GM18505 (cell line): ENCODE results near the gene SNHG17.
"Not testable (repeated sequence)": the region's sequence is repeated elsewhere in the genome, so short reads cannot be mapped to it uniquely, and the experiment has no call there.

Experiments used
- ATAC-seq: cut with Tn5 transposase; IDR thresholded peaks from one replicate; pipeline ENCODE4 v1.9.1; 2021; ENCODE audit not compliant: unreplicated experiment
- POLR2A ChIP-seq: IDR thresholded peaks from 4 replicates; pipeline ENCODE4 v1.6.1; 2011; ENCODE audit warnings: borderline replicate concordance; ENCODE audit not compliant: insufficient read depth, insufficient read length; ENCODE audit errors: extremely low read depth

SNHG17 gene

DNA sequence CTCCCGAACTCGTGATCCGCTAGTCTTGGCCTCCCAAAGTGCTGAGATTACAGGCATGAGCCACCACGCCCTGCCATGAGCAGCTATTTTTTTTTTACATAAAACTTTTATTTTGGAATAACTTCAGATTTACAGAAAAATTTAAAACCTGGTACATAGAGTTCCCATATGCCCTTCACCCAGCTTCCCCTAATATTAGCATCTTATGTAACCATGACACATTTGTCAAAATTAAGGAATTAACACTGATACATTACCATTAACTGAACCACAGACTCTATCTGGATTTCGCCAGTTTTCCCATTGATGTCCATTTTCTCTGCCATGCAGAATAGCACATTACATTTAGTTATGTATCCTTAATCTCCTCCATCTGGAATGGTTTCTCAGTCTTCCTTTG is 23.2 kb upstream of the SNHG17 start:
- TF ChIP-seq POLR2A: no peak
- ATAC-seq: no peak

DNA sequence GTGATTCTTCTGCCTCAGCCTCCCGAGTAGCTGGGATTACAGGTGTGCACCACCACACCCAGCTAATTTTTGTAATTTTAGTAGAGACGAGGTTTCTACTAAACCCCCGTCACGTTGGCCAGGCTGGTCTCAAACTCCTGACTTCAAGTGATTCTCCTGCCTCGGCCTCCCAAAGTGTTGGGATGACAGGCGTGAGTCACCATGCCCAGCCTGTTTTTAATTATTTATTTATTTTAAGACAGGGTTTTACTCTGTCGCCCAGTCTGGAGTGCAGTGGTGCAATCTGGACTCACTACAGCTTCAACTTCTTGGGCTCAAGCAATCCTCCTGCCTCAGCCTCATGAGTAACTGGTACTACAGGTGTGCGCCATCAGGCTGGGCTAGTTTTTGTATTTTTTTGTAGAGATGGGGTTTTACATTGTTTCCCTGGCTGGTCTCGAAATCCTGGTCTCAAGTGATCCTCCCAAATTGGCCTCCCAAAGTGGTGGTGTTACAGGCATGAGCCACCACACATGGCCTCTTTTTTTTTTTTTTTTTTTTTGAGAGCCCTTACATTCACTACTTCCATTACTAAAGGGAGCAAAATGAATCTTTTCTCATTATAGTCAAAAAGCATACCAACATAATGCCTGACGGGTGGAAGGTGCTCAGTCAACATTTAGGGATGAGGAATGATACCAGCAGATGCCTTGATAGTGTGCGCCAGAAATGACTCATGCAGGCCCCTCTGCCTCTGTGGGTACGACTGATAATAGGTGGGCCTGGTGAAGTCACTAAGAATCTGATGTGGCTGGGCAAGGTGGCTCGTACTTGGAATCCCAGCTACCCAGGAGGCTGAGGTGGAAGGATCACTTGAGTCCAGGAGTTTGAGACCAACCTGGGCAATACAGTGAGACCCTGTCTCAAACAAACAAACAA is 19.7 kb upstream of the SNHG17 start:
- TF ChIP-seq POLR2A: no peak

DNA sequence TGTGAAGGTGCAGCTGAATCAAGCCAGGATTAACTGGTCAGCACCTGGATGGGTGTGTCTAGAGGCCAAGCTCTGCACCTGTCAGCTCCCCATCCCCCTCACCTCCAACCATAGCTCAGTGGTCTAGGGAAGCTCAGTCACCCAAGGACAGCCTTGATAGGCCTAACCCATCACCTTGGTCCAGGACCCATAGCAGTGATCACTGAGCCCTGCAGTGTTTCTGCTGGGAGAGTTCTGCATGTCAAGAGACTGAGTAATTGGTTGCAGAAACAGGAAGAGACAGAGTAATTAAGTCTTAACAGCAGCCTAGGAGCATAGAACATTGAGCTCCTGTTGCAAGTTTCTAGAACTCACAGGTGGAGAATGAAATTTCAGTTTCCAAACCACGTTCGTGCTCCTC is 18.8 kb upstream of the SNHG17 start:
- no peak for TF ChIP-seq POLR2A
- ATAC-seq: peak; percentile 82

More for the DNA sequence above, 19.7 kb upstream of the SNHG17 start:
- ATAC-seq: no peak

DNA sequence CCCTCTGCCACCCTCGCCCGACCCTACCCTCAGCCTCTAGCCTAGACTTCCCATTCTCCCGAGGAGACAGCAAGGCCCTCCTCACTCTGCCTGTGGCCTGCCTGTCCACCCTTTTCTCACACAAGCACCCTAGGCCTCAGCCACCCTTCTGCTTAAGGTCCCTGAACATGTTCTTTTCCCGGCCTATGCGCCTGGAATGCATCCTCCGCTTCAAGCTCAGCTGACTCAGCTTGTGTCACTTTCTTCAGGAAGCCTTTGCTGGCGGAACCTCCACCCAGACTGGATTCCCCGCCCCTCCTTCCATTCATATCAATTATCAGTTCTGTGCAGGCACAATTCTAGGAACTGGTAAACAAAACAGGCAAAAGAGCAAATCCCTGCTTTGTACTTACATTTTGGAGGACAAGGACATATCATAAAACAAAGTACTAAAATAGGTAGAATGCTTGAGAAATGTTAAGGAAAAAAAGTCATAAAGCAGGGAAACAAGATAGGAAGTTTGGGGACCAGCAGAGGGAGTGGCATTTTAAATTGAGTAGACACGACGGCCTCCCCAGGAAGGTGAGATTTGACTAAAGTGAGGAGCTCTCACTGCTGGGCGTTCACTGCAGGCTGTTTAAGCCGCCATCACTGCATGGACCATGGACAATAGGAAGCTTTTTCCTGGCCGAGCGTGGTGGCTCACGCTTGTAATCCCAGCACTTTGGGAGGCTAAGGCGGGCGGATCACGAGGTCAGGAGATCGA is 17.9 kb upstream of the SNHG17 start:
- no peak for ATAC-seq

DNA sequence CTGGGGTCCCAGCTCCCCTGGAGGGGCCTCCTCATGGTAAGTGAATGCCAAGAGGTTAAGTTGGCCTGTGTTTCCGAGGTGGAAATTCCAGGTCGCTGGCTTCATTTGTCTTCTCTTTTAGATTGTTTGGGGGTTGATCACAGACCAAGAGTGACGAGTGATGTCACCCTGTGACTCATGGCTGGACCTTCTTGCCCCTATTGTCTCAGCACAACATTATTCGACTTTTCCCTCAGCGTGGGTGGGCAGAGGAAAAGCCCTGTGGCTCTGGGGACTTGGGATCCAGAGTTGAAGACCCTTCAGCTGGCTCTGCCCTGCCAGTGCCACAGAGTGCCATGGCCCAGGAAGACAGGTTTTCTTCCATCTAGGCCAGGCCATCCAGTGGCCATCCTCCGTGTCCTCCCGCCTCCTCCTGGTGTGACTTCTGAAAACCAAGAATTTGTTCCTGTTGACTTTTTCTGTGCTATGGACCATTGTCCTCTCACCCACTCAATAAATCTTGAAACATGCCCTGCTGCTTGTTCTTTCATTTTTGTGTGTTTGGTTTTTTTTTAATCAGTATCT is 15.4 kb upstream of the SNHG17 start:
- no peak for ATAC-seq
- TF ChIP-seq POLR2A: no peak

More for the DNA sequence above, 17.9 kb upstream of the SNHG17 start:
- no peak for TF ChIP-seq POLR2A

DNA sequence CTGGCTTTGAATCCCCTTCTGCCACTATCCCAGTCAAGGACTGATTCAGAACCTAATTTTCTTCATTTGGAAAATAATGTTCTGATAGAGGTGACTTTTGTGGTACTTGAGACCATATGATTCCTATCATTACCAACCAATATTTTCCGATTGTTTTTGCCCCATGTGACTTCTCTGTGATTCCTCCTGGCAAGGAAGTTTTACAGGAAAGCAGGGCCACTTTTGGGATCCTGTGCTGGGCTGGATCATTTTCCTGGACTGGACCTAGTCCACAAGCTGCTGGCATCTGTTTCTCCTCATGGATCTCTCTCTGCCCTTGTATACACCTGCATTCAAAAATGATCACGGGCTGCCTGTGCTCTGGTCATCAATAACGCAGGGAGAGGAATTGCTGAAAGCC is 13.9 kb upstream of the SNHG17 start:
- no peak for ATAC-seq
- TF ChIP-seq POLR2A: no peak

DNA sequence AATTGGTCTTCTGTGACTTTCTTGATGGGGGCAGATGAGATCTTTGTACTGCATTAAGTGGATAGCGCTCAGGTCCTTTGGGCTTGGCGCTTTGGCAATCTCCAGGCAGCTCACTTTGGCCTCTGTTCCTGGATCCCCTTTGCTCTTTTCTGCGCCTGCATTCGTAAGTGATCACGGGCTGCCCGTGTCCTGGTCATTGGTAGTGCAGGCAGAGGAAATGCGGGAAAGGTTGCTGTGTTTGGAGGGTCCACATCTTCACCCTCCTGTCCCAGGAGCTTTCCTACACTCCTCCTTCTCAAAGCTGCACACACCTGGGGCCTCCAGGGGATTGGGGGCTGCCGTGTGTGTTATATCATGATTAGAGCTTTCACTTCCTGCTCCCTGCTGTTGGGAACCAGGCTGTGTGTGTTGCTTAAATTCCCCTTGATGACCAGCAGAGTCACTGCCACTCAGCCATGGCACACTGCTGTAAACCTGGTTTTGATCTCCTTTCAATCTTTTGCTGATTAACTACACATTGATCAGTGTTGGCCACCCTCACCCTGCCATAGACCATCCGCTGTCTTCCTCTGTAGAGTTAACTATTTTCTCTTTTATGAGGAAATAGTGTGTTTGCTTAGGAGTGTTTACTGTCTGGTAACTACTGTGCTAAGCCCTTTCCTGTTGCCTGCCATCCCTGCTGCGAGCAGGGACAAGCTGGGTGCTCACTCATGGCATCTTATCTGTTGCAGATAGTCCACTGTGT is 13.0 kb upstream of the SNHG17 start:
- TF ChIP-seq POLR2A: no peak
- peak; percentile 46 for ATAC-seq

DNA sequence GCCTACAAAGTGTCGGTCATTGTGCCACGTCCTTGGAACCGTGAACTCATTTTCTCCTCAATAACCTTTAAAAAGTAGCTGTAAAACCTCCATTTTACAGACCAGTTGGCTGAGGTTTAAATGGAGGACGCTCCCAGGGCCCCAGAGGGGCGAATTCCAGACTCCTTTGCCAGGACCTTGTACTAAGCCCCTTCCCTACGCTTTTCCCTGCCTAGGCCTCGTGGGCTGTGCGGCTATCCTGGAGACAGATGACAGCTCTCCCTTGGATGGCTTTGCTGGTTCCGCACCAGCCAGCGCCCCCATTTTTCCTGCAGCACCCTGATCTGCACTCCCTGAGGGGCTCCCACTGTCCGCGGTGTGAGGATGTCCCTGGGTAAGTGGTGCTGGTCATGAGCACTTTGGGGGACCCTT is 12.1 kb upstream of the SNHG17 start:
- TF ChIP-seq POLR2A: no peak
- no peak for ATAC-seq

DNA sequence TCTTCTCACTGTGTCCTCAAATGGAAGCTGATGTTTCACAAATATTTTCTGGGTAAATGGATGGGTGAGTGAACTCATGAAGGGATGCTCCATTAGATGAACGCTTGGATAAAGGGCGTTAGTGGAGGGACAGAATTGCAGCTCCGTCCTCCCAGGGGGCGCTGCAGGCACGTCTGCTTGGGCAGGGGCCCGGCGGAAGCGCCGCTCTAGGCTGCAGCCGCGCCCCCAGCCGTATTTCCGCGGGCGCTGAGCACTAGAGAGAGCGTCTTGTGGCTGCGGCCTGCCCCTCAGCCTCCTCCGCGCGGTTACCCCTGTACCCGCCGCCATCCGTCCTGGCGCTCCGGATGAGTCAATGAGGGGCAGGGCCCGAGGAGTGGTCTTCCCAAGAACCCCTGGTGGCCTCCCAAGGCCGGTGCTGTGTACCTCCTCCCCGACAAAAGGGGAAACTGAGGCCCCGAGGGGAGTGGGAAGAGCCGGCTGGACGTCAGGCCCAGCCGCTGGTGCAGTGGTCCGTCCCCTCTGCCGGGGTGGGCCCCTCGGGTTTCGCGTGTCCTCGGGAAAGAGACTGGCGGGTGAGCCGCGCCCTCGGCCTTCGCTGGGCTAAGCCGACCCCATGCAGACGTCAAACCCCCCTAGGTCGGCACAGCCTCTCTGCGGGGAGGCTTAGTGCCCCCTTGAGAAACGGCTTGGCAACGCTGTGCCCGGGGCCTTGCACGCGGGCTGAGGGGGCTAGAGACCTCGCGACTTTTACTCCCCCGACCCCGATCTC is 11.5 kb upstream of the SNHG17 start:
- ATAC-seq: peak; percentile 86
- peak; percentile 97 for TF ChIP-seq POLR2A

DNA sequence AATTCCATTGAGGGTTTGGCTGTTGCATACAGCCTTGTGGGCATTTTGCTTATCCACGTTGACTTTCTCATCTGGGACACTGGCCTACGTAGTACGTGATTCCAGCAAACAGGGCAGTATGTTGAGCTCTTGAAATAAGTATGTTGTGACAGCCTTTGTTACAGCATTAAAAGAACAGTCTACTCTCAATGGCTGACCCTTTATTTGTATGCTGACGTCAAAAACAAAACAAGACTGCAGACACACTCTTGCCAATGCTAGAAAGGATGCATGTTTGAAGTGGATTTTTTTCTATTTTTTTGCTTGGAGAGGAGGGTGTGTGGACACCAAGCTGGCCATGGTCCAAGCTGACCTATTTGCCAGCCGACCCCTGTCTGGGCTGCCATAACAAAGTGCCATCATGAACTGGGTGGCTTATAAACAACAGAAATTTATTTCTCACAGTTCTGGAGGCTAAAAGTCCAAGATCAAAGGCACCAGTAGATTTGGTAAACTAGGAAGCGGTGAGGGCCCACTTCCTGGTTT is 10.8 kb upstream of the SNHG17 start:
- no peak for ATAC-seq
- no peak for TF ChIP-seq POLR2A

DNA sequence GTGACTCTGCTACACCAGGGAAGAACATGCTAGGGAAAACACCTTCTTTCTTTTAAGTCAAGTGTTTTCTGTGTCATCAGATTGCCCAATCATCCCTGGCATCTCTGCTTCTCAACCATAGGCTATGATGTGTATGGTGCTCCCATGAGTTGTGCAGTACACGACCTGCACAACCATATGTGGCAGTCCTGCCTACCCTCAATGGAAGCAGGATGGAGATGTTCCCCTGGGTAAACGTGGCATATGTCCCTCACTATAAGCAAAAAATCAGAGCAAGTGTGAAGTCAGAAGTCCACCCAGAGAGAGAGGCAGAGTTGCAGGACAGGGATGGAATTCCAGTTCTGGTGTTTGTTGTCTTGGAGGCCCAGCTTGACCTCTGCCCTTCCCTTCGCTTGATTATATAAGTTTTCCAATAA is 10.3 kb upstream of the SNHG17 start:
- no peak for TF ChIP-seq POLR2A
- ATAC-seq: no peak

DNA sequence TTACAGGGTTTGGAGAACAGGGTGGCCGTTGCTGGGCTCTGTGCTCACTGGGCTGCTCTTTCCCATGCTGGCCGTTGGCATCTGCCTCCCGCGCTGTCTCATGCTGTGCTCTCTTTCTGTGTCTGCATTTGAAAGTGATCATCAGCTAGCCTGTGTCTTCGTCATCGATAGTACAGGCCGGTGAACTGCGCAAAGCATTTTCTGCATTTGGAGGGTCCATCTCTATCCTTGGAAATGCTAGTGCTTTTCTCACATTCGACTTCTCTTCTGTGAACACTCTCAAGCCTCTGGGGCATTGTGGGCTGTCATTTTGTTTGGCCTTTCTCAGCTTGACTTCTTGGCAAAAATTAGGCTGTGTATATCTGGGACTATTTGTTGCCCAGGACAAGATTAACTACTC is 6.8 kb upstream of the SNHG17 start:
- ATAC-seq: no peak
- TF ChIP-seq POLR2A: no peak

DNA sequence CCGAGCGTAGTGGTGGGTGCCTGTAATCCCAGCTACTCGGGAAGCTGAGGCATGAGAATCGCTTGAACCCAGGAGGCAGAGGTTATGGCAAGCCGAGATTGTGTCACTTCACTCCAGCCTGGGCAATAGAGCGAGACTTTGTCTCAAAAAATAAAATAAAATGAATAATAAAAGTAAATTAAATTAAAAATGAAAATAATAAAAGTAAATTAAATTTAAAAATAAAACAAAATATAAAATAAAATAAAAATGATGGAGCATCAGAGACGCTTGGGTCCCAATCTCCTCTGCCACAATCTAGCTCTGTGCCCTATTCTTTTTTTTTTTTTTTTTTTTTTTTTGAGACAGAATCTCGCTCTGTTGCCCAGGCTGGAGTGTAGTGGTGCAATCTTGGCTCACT is 6.0 kb upstream of the SNHG17 start:
- ATAC-seq: not testable (repeated sequence)
